IMR-90 (cell line): Measurements from ENCODE around the gene FOXF1. TPM values are rescaled to one million over a fixed set of nuclear protein-coding genes. Genes with fewer than 3 reads are reported as not detected.

Source experiments
- ATAC-seq: fragments of 200-7000 bp; cut with Tn5 transposase; 2 replicates; pipeline ENCODE4 v1.9.1; 2020; ENCODE audit warnings: low read depth, mild to moderate bottlenecking, moderate library complexity
- BruUV-seq: library from RNA; stranded (reverse); fragments of 400-500 nt; replicated peaks from 2 replicates; lab custom pipeline; 2021; lab: Mats Ljungman, UMichigan
- CTCF ChIA-PET: fragments of 300-600 bp; formaldehyde crosslinking; extraction: SDS; loops from one replicate; lab custom pipeline; 2021; ENCODE audit warnings: antibody characterized with exemption; lab: Yijun Ruan, JAX
- POLR2A ChIA-PET: fragments of 300-600 bp; sonication (Branson Sonifier 250); formaldehyde crosslinking; loops from one replicate; lab custom pipeline; 2022; ENCODE audit warnings: antibody characterized with exemption; ENCODE audit not compliant: unreplicated experiment; lab: Charles Lee
- DNase-seq: peaks from one replicate; pipeline ENCODE4 v3.0.0; 2013
- H2AFZ ChIP-seq: replicated peaks from 2 replicates; pipeline ENCODE3; 2013; ENCODE audit warnings: low read length, mild to moderate bottlenecking; ENCODE audit not compliant: poor library complexity
- H2AK5ac ChIP-seq: 2 replicates; pipeline ENCODE4 v1.6.1; 2013; ENCODE audit warnings: low read depth, low read length, inconsistent platforms
- H2AK9ac ChIP-seq: replicated peaks from 2 replicates; pipeline ENCODE3; 2013; ENCODE audit warnings: mild to moderate bottlenecking, low read depth, low read length, moderate library complexity; ENCODE audit not compliant: poor library complexity
- H2BK120ac ChIP-seq: 2 replicates; pipeline ENCODE4 v1.6.1; 2013; ENCODE audit warnings: low read depth, low read length, inconsistent platforms
- H2BK15ac ChIP-seq: 3 replicates; pipeline ENCODE4 v1.6.1; 2013; ENCODE audit warnings: low read depth, low read length, inconsistent platforms
- H2BK20ac ChIP-seq: 2 replicates; pipeline ENCODE4 v1.6.1; 2013; ENCODE audit warnings: low read depth, mild to moderate bottlenecking, inconsistent platforms, low read length, moderate library complexity
- H2BK5ac ChIP-seq: 2 replicates; pipeline ENCODE4 v1.6.1; 2013; ENCODE audit warnings: mild to moderate bottlenecking, low read depth, low read length, inconsistent platforms; ENCODE audit not compliant: poor library complexity, severe bottlenecking
- H3K14ac ChIP-seq: replicated peaks from 2 replicates; pipeline ENCODE4 v1.6.1; 2013; ENCODE audit warnings: low read depth, low read length, inconsistent platforms
- H3K18ac ChIP-seq: 2 replicates; pipeline ENCODE4 v1.6.1; 2013; ENCODE audit warnings: low read depth, low read length, control low read depth
- H3K23ac ChIP-seq: 2 replicates; pipeline ENCODE4 v1.6.1; 2013; ENCODE audit warnings: low read depth, low read length, inconsistent platforms
- H3K27ac ChIP-seq: 2 replicates; pipeline ENCODE4 v1.5.1; 2013; ENCODE audit warnings: mild to moderate bottlenecking, control low read depth, low read length; ENCODE audit not compliant: insufficient read depth
- H3K27me3 ChIP-seq: 2 replicates; pipeline ENCODE4 v1.6.1; 2013; ENCODE audit warnings: low read length; ENCODE audit not compliant: control insufficient read depth, insufficient read depth
- H3K36me3 ChIP-seq: 2 replicates; pipeline ENCODE4 v1.6.1; 2013; ENCODE audit warnings: low read length, mixed read lengths; ENCODE audit not compliant: control insufficient read depth, insufficient read depth
- H3K4ac ChIP-seq: 2 replicates; pipeline ENCODE4 v1.6.1; 2013; ENCODE audit warnings: low read depth, low read length, inconsistent platforms
- H3K4me1 ChIP-seq: 2 replicates; pipeline ENCODE4 v1.6.1; 2013; ENCODE audit warnings: low read length, mixed read lengths; ENCODE audit not compliant: control insufficient read depth, insufficient read depth
- H3K4me2 ChIP-seq: 2 replicates; pipeline ENCODE4 v1.6.1; 2013; ENCODE audit warnings: low read depth, mild to moderate bottlenecking, control low read depth, low read length, moderate library complexity
- H3K4me3 ChIP-seq: 2 replicates; pipeline ENCODE4 v1.5.1; 2013; ENCODE audit warnings: low read depth, mild to moderate bottlenecking, control low read depth, low read length, moderate library complexity; ENCODE audit not compliant: insufficient read depth
- H3K56ac ChIP-seq: 2 replicates; pipeline ENCODE4 v1.6.1; 2013; ENCODE audit warnings: low read length, inconsistent platforms; ENCODE audit not compliant: insufficient read depth; ENCODE audit errors: extremely low read depth
- H3K79me1 ChIP-seq, 2 experiments: 2 replicates each; pipeline ENCODE4 v1.6.1; 2013; ENCODE audit warnings: low read length in 2 of 2, inconsistent platforms in 1 of 2, low read depth in 1 of 2
- H3K9ac ChIP-seq: 2 replicates; pipeline ENCODE4 v1.6.1; 2013; ENCODE audit warnings: low read depth, low read length, control low read depth
- H3K9me1 ChIP-seq: 2 replicates; pipeline ENCODE4 v1.6.1; 2013; ENCODE audit warnings: low read length, inconsistent platforms; ENCODE audit not compliant: insufficient read depth
- H3K9me3 ChIP-seq: 2 replicates; pipeline ENCODE4 v1.6.1; 2013; ENCODE audit warnings: low read length; ENCODE audit not compliant: control insufficient read depth, insufficient read depth
- H4K20me1 ChIP-seq: 2 replicates; pipeline ENCODE4 v1.6.1; 2013; ENCODE audit warnings: low read length, inconsistent platforms; ENCODE audit not compliant: insufficient read depth
- H4K5ac ChIP-seq: 2 replicates; pipeline ENCODE4 v1.6.1; 2013; ENCODE audit warnings: mild to moderate bottlenecking, low read depth, low read length, control low read depth
- H4K8ac ChIP-seq, 2 experiments: 2 replicates each; pipeline ENCODE4 v1.6.1; 2013; ENCODE audit warnings: low read depth in 2 of 2, low read length in 2 of 2, control low read depth in 1 of 2, inconsistent platforms in 1 of 2
- H4K91ac ChIP-seq: 2 replicates; pipeline ENCODE4 v1.6.1; 2013; ENCODE audit warnings: low read depth, low read length, inconsistent platforms; ENCODE audit not compliant: insufficient read depth
- BHLHE40 ChIP-seq: fragments of 150-350 bp; IDR thresholded peaks from 2 replicates; pipeline ENCODE4 v1.6.1; 2016; ENCODE audit warnings: mild to moderate bottlenecking, low read depth, low read length
- RAD21 ChIP-seq: IDR thresholded peaks from 2 replicates; pipeline ENCODE4 v1.6.1; 2012; ENCODE audit warnings: low read length, improper control_type of control experiment
- WGBS, 2 experiments: methylation state at CpG; one replicate each; pipeline versions ENCODE4 v1.1.5 to v1.1.7; 2013; ENCODE audit warnings: missing lambda C conversion rate in 2 of 2; ENCODE audit not compliant: insufficient read length in 1 of 2; ENCODE audit errors: extremely low coverage in 2 of 2; 5-methylcytosine and 5-hydroxymethylcytosine counted together
- dilution Hi-C: fragments of 300-500 bp; cut with HindIII; formaldehyde crosslinking; loops from one replicate; pipeline ENCODE4 v1.14.3; 2018; ENCODE audit warnings: low sequenced_read_pairs; ENCODE audit not compliant: unreplicated experiment
- in situ Hi-C: fragments of 300-500 bp; cut with MboI; formaldehyde crosslinking; loops from 3 replicates; pipeline ENCODE4 v1.14.3; 2019; ENCODE audit warnings: low sequenced_read_pairs, inconsistent platforms, mixed read lengths
- intact Hi-C: fragments of 100-400 bp; cut with micrococcal nuclease; formaldehyde crosslinking; loops from 2 replicates; pipeline ENCODE4 v1.10.0; 2022
- polyA plus RNA-seq, 3 experiments: library from polyadenylated mRNA; depleted of rRNA; stranded (reverse); fragments of >200 nt; gene quantifications; 2 replicates each; pipeline ENCODE4 v1.2.3, GENCODE V29; 2012; ENCODE audit warnings: low replicate concordance in 1 of 3
- total RNA-seq: library from RNA; depleted of rRNA; stranded (reverse); fragments of >200 nt; gene quantifications from 2 replicates; pipeline ENCODE4 v1.2.3, GENCODE V29; 2012
- TF ChIP-seq, protein P1 (sequence below): conservative IDR thresholded peaks from 2 replicates; pipeline ENCODE4 v1.5.1; 2012; ENCODE audit warnings: mild to moderate bottlenecking, low read depth, low read length, improper control_type of control experiment

FOXF1 gene
- total and polyA plus RNA-seq, 2 of the 4 experiments (the other 2 are of a cell fraction), result 2.7 to 33.0 TPM

DNA sequence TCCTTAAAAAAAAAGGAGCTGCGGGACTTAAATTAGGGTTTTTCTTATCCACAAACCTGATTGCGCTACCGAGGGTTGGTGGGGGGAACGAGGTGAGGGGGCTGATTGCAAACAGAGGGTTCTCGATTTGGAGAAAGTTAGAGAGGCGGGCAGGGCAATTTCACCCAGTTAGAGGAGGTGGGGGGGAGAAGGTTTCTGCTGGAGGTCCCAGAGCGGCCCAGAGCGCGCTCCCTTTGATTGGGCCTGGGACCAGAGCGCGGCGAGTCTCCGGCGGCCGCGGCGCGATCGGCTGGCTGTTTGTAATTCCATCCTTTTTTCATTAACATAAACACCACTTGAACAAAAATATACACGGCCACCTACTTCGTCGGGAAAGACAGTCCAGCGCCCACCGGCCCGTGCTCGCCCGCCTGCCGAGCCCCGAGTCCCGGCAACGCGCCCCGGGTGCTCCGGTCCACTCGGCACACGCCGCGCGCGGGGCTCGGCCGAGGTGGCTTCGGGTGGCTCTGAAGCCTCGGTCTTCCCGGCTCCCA lies 13.3 kb upstream of the FOXF1 start:
- intact Hi-C loops (no loop called here), dilution Hi-C loops (no loop called here), in situ Hi-C loops (no loop called here)
- Histone ChIP-seq H3K9ac (peak overlapping the region; percentile 71), H3K27me3 (no peaks in the 10 kb centered on the region), H3K14ac (peak overlapping the region; percentile 86), H3K4me2 (peak overlapping the region; percentile 86), H3K4ac (peak overlapping the region; percentile 74), H4K8ac (peak overlapping the region; percentile 47 to 60; a peak in 2 of 4 replicates), H2BK120ac (peak overlapping the region; percentile 69), H4K5ac (peak overlapping the region; percentile 43; the same call in 1 of the 2 replicates), H2AK5ac (no peak overlapping the region), H2BK20ac (no peak overlapping the region), H2BK5ac (peak overlapping the region; percentile 3), H2AK9ac (peak overlapping the region; percentile 60), H3K4me1 (peaks cover 56% of the 10 kb centered on the region), H3K18ac (no peak overlapping the region; the same call in 1 of the 2 replicates), H2BK15ac (no peak overlapping the region), H4K20me1 (peaks cover 96% of the 10 kb centered on the region), H3K36me3 (peaks cover 67% of the 10 kb centered on the region), H3K56ac (peak overlapping the region; percentile 58; the same call in 1 of the 2 replicates), H3K79me1 (peaks cover 9 to 52% of the 10 kb centered on the region in 2 experiments), H3K27ac (peak overlapping the region; percentile 97), H3K4me3 (peak overlapping the region; percentile 38), H3K9me1 (peaks cover 30% of the 10 kb centered on the region), H3K9me3 (no peaks in the 10 kb centered on the region), H2AFZ (peak overlapping the region; percentile 28), H4K91ac (peak overlapping the region; percentile 19; the same call in 1 of the 2 replicates), H3K23ac (peak overlapping the region; percentile 66; the same call in 1 of the 2 replicates)
- WGBS, 2 experiments, result 11% methylated on average over 14 of the region's 45 CpGs; no CpG with 5 or more reads in 1 of the 2 experiments
- TF ChIP-seq RAD21 (no peak), BHLHE40 (peak; percentile 83)
- TF ChIP-seq, protein P1, sequence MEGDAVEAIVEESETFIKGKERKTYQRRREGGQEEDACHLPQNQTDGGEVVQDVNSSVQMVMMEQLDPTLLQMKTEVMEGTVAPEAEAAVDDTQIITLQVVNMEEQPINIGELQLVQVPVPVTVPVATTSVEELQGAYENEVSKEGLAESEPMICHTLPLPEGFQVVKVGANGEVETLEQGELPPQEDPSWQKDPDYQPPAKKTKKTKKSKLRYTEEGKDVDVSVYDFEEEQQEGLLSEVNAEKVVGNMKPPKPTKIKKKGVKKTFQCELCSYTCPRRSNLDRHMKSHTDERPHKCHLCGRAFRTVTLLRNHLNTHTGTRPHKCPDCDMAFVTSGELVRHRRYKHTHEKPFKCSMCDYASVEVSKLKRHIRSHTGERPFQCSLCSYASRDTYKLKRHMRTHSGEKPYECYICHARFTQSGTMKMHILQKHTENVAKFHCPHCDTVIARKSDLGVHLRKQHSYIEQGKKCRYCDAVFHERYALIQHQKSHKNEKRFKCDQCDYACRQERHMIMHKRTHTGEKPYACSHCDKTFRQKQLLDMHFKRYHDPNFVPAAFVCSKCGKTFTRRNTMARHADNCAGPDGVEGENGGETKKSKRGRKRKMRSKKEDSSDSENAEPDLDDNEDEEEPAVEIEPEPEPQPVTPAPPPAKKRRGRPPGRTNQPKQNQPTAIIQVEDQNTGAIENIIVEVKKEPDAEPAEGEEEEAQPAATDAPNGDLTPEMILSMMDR, result no peak
- CTCF ChIA-PET, result interaction anchor here (0.7 kb wide), 1 partner anchor 193 kb away, joined by 4 read pairs; no protein-coding TSS in a partner anchor
- BruUV-seq, result no TSS peak
- DNase-seq, result peak; percentile 47
- POLR2A ChIA-PET, result no interaction called here
- peak; percentile 44 for ATAC-seq
